ENCODE data around the gene SLC25A25.
"Not testable (repeated sequence)": the region's sequence is repeated elsewhere in the genome, so short reads cannot be mapped to it uniquely, and the experiment has no call there.

The SLC25A25 gene

DNA sequence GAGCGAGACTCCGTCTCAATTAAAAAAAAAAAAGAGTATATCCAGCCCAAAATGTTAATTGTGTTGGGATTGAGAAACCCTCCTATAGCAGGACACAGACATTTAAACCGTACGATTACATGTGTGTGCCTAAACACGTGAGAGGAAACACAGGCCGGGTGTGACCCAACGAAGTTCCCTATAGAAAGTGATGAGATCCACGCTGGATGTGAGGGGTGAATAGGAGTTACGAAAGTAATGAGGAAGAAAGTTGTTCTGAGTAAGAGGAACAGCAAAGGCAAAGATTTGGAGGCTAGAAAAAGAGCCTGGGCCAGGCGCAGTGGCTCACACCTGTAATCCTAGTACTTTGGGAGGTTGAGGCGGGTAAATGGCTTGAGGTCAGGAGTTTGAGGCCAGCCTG is 14.5 kb upstream of the SLC25A25 start:
- DNase-seq, result peak in 1 of 2 donors; percentile 55

DNA sequence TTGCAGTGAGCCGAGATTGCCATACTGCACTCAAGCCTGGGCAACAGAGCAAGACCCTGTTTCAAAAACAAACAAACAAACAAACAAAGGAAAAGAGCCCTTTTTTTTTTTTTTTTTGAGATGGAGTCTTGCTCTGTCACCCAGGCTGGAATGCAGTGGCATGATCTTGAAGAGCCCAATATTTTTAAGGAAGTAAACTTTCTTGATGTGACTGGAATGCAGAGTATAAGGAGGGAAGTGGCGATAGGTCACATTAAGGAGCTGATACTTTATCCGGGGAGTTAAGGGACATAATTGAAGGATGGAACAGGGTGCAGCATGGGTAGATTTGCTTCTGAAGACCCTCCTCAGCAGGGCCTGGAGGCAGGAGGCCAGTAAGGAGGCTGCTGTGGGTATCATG is 13.9 kb upstream of the SLC25A25 start:
- DNase-seq, result no peak

DNA sequence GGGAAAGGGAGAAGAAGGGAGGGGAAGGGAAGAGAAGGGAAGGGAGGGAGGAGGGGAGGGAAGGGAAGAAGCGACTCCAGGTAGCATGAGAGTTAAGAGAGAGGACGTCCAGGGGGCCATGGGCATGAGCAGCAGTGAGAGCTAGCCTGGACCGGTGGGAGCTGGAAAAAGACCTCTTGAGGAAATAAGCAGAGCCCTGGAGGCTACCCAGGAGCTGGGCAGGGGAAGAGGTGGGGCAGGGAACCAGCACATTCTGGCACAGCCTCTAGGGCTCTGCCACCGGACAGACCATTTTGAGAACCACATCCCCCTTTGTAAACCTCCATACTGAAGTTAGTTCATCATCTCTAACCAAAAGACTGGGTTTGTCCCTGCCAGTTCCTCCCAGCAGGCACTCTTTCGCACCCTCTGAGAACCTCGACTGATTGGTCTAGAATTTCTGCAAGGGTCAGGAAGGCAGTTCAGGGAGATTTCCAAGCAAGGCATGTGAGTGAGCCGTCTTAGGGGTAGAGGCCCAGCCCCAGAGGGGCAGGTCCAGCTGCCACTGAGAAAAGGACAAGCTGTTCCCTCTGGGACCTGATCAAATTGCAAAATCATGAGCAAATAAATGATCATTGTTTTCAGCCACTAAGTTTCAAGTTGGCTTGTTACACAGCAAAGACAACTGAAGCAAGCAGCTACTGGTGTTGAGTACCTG is 12.5 kb upstream of the SLC25A25 start:
- no peak for DNase-seq

DNA sequence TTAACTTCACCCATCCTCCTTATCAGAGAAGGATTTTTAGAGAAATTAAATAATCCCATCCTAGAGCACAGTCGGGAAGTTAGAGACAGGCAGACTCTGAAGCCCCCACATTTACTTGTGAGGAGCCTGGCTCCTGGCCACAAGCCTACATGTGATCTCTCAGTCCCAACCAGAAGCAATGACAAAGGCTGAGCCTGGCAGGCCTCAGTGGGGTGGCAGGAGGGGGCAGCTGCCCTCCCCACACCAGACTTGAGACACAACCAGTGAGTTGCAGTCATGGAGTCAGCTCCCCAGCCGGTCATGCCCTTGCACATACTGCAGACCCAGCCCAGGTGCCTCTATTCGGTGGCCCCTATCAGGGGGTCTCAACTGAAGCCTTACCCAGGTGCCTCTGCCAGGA is 11.9 kb upstream of the SLC25A25 start:
- DNase-seq, result no peak

DNA sequence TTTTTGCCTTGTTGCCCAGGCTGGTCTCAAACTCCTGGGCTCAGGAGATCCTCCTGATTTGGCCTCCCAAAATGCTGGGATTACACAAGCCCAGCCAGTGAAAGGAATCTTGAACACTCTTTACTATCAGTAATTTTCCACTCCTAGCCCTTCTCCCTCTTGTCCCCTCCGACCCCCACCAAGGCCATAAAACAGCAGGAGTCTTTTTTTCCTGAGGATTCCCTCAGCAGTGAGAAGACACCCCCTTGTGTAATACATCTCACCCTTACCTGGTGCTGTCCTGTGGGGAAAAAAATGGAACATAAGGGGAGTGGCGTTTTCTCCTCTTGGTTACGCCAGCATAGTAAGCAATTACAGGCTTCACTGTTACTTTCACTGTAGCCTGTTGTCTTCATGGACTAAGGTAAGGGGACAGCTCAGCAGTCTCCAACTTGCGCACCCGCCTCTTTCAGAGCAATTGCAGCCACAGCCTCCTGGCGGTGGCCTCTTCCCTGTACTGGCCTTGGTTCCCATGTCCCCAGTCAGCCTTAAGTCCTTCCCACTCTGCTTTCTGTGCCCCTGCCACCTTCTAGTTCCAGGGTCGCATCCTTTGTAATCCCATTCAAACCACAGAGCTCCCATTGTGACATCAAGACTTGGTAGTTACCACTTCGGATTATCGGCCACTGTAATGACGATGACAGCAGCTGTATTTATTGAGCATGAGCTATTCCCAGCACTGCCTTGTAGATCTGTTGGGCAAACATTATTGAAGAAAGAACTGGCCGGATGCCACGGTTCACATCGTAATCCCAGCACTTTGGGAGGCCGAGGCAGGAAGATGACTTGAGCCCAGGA is 10.9 kb upstream of the SLC25A25 start:
- DNase-seq, result no peak

DNA sequence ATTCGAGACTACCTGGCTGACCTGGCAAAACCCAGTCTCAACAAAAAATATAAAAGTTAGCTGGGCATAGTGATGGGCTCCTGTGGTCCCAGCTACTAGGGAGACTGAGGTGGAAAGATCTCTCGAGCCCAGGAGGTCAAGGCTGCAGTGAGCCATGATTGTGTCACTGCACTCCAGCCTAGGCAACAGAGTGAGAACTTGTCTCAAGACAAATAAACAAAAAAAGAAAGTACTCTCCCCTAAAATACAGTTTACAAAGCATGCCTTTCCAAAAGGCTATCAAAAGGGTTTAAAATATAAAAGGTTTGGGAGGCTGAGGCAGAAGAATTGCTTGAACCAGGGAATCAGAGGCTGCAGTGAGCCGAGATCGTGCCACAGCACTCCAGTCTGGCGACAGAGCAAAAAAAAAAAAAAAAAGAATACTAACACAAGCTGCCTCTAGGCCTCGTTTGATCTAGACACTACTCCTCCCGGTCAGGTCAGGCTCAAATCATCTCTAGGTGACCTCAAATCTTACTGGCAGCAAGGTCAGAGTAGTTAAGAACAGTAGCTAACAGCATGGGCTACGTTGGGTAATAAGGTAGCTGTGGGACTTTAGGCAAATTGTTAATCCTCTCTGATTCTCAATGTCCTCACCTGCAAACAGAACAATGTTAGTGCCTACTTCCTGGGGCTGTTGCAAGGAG is 10.2 kb upstream of the SLC25A25 start:
- DNase-seq, result no peak

DNA sequence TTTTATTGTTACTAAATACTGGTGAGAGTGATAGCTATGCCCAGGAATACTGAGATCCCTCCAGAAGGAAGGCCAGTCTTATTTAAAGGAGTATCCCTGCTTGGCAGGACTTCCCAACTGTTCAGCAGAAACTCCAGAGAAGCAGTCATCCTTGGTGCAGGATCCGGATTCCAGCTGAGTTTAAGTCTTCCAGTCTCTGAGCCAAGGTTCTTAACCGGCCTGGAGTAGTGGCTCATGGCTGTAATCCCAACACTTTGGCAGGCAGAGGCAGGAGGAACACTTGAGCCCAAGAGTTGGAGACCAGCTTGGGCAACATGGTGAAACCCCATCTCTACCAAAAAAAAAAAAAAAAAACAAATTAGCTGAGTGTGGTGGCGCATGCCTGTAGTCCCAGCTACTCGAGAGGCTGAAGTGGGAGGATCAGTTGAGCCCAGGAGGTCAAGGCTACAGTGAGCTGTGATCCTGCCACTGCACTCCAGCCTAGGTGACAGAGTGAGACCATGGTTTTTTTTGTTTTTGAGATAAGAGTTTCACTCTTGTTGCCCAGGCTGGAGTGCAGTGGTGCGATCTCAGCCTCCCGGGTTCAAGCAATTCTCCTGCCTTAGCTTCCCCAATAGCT is 8.6 kb upstream of the SLC25A25 start:
- no peak for DNase-seq

DNA sequence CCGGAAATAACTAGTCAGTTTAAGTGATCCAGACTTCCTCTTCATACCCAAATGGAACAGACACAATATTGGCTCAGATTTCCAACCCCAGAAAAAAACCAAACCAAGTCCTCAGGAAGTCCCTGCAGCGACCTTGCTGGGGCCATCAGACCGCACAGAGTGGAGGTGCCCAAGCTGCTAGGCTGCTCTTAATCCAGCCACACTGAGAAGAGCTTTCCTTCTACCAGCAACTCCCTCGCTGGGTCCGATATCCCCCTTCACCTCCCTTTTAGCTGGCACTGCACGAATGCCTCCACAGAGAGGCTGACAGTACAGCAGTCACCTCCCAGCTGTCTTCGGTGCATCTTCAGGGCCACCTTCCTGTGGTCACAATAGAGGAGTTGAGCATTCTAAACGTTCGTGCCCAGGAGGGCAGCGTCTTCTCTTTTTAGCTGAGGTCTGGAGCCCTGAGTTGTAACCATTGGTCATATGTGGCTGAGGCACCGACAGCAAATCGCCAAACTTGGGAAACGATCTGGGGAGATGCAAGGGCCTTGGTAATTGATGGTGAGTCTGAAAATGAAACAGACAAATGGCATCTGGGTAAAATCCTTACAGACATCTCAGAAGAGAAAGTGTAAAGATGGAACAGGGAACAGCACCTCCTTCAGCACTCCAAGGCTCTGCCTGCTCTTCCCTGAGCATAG is 6.6 kb upstream of the SLC25A25 start:
- DNase-seq, result no peak

DNA sequence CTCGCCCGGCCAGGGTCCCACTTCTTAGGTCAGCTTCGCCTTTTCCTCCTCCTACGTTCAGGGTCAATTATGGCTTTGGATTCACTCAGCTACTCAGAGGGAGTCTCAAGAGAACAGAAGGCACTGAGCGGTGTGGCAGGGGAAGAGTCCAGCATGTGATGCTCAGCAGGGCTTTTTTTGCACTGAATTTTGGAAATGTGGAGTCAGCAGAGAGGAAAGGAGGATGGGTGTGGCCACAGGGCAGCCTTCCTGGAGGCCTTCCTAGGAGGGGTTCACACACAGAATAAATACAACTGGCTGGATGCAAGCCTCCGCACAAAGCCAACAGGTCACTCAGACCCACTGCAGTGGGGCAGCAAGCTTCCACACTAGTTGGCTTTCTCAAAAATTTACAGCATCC is 5.8 kb upstream of the SLC25A25 start:
- DNase-seq, result no peak

DNA sequence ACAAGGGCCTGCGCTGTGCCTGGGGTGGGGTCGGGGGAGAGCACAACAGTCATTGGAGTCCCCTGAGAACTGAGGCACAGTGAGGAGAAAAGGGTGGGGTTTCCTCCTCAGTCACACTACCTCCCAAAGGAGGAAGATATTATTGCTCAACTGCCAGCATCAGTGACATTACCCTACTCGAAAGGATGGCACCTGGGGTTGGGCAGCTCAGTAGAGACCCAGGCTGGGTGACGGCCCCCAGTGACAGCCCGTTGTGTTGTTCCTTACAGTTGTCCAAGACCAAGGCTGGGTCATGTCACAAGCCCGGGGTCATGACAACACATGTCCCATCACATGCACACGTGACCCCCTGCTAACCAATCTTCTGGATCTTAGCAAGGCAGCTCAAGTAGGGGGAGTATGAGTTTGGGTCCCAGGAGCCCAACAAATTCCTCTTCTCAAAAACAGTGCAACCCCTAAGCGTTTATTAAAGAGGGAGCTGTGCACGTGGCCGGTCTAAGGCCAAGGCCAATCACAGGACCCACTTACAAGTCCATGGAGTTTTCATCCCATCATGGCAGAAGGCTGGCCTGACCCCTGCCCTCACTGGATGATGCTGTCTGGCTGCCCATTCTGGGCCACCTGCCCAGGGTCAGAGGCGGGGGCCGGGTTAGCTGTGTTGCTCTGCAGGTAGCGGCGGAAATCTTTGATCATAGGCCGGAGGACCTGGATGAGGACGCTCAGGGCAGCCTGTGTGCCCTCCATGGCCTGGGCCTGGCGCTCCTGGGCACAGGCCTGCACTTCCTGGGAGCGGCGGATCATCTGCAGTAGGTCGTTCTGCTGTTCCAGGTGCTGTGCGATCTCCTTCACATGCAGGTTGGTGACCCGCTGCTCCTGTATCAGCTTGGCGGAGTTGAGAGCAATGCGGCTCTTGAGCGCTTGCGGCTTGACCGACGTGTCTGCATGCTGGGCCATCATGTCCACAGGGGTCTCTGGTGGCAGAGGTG is 4.9 kb upstream of the SLC25A25 start:
- DNase-seq, result no peak

DNA sequence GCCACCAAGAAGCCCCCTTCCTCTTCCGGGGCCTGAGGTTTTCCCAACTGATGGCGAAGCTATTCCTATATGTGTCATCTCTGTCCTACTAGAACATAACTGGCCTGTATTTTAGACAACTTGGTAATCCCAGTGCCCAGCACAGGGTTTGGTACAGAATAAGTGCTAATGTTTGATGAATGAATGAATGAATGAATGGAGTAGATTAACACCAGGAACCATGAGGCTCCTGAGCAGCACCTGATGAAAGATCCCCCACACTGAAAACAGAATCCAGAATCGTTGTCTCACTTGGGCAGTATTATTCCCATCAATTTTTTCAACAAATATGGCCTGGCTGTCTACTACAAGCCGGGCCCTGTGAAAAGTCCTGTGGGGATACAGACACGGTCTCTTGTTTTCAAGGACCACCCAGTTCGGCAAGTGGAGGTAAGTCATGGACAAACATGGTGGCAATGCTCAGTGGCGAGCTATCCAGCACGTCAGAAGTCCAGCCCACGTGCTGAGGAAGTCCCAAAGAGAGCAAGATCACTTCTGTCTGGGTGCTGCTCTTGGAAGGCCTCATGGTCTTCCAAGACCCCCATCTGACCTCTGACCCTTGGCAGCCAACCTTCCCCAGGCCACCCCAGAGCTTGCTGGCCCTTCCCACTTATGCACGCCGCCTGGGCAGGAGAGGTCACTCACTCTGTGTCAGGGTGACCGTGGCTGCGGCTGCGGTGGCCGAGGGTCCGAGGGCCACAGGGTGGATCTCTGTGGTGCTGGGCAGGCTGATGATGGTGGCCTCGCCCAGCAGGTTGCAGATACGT is 1.9 kb upstream of the SLC25A25 start:
- DNase-seq, result no peak

DNA sequence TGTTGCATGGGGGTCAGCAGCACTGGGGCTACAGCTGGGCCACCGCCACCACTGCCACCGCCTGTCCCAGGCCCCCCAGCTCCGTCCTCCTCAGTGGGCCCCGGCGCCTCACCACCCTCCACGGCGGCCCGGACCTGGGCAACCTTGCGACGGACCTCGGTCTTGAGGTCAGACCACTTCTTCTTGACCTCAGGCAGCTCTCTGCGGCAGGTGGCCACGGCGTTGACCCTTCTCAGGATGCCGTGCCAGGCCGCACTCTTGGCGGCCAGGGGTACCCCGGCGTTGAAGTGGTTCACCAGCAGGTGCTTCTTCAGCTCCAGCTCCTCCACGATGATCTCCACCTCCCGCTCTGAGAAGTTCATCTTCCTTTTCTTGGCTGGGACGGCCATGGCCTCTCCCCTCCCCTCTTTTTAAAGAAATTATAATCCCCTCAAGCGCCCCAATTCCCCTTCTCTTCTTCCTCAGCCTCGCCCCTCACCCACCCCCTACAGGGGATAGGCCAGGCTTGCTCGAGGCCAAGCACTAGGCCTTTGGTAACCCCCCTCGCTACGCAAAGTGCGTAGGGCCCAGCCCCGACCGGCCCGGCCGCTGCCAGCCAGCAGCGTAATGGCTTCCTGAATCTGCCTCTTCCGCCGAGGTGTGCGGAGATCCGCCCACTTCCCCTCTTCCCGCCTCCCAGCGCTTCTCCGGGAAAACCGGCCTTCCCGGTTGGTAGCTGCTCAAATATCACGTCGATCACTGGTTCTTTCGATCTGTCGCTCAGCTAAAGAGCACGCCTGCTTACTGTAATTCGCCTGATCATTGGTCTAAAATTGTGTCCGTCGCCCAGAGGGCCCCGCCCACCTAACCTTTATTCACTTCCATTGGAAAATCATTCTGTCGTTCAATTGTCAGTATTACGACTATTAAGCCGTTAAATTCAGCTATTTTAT is 1.1 kb upstream of the SLC25A25 start, which contains the start of gene NAIF1:
Gene NAIF1 (minus strand): TSS at position 608 of the 932 bp plus-strand sequence. CDS start 219 bp downstream, at position 389.
- DNase-seq, result peak; percentile 98 to 99

DNA sequence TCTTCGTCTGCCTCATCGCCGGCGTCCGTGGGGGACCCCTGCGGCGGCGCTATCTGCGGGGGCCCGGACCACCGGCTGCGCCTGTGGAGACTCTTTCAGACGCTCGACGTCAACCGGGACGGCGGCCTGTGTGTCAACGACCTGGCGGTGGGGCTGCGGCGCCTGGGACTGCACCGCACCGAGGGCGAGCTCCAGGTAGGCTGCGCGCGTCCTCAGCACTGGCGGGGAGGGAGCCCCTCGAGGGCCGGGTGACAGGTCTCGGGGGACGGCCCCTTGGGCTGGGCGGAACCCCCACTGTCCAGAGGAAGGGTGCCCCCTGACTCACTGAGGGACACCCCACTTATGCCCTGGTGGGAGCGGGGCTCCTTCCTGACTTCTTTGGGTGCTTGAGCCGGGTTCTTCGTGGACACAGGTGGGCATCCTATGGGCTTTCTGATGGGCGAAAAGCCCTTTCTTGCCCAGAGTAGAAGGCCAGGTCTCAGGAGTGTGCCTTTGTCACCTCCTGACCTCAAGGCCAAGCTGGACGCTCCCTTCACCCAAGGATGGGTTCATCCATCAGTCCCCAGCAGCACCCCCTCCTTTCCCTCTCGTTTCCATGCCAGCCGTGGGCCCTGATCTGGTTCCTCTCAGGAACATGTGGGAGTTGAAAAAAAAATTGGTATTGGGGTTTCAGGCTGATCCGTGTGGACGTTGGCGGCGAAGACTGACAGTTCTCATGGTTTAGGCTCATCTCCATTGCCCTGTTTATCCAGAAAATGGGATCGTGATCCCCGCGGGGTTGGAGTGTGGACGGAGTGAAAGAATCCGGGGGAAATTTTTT is 564 bp downstream of the SLC25A25 start:
- no peak for DNase-seq

DNA sequence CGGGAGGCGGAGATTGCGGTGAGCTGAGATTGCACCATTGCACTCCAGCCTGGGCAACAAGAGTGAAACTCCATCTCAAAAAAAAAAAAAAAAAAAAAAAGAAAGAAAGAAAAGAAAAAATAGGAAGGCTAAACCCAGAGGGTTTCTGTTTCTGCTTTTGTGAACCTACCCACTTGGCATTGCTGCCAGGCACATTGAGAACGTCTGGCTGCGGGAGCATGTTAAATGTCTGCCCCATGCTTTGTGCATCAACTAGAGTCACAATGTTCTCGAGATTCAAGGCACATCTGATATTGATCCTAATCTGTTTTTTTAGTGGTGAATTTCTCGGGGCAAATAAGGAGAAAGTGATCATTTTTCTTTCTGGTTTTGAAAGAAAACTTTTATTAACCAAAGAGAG is 2.8 kb downstream of the SLC25A25 start:
- DNase-seq, result peak in 1 of 2 donors; percentile 25

DNA sequence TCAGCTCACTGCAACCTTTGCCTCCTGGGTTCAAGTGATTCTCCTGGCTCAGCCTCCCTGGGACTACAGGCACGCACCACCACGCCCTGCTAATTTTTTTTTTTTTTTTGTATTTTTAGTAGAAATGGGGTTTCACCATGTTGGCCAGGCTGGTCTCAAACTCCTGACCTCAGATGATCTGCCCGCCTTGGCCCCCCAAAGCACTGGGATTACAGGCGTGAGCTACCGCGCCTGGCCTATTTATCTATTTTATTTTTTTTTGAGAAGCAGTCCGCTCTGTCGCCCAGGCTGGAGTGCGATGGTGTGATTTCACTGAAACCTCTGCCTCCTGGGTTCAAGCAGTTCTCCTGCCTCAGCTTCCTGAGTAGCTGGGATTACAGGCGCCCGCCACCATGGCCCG is 3.4 kb downstream of the SLC25A25 start:
- not testable (repeated sequence) for DNase-seq

DNA sequence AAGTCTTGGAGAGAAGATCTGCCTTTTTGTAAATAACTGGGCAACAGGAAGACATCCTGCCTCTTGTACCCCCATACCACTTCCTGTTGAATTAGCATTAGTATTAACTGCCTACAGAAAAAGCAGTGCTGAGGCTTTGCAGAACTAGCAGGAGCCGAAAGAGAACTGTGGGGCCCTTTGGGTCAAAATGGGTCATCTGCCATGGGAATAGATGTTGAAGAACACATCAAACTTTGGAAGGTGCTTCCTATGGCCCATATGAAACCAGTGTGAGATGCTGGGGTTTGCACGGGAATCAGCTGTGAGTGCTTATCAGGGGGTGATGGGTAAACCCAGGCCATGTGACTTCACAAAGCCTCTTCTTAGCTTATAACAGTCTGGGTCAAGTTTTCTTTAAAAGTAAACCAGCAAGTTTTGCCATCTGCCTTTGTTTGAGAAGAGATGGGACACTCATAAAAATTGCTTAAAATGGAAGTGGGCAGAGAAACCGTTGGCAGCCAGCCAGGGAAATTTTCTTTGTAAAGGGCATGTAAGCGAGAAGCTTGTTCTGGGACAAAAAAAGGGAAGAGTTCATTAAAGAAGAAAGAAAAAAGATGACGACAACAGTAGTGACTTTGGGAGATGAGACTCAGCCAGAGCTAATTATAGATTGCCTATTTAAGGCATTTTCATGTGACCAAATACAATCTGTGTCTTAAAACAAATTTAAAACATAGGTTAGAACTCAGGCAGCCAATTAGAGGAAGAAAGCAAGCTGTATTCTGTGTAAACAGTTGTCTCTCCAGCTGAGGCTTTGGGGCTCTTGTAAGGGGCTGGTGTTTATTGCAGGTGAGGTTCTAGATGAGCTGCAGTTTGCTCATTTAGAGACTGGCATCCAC is 4.4 kb downstream of the SLC25A25 start:
- peak; percentile 64 to 75 for DNase-seq

DNA sequence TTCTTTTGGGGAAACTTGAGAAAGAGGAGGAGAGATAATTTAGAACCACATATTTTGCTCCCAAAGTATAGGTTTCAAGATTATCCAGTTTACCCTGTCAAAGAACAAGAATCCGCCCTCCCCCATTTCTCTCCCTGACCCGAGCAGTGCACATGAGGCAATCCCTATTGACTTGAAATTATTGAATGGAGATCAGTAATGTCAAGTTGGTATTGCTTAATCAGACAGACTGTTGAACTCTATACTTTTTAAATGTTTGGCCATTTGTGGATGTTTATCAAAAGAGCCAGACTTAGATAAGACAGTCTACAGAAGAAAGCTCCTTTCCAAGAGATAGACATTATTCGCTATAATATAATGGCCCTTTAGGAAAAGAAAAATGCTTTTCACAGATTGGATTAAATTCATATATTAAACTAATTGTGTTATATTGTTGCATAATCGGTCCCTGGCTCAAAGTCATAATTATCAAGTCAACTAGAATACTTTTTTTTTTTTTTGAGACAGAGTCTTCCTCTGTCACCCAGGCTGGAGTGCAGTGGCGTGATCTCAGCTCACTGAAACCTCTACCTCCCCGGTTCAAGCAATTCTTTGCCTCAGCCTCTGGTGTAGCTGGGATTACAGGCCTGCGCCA is 5.3 kb downstream of the SLC25A25 start:
- DNase-seq, result no peak

Measured in CD4-positive, alpha-beta T cell treated with Interferon alpha-2 for 1 hour (primary cell).